Hematopoietic multipotent progenitor cell treated with erythropoietin and hydrocortisone succinate and interleukin-3 and kit ligand, for 15 days (in vitro differentiated cells): ENCODE results near the gene IFTAP.
"Not testable (repeated sequence)": the region's sequence is repeated elsewhere in the genome, so short reads cannot be mapped to it uniquely, and the experiment has no call there.

Experiments
- DNase-seq: peaks from one replicate; pipeline ENCODE4 v3.0.0-alpha.2; 2015; ENCODE audit warnings: low spot score

Gene IFTAP

GRCh38 chr11:36638556-36638955, 44.3 kb downstream of the IFTAP start:
- no peak for DNase-seq

GRCh38 chr11:36657610-36658267, 63.4 kb downstream of the IFTAP start:
- no peak for DNase-seq

GRCh38 chr11:36661359-36661758, 67.1 kb downstream of the IFTAP start:
- DNase-seq, result not testable (repeated sequence)

- DNase-seq, result peak; percentile 63
Observed at GRCh38 chr11:36672815-36673450, 78.6 kb downstream of the IFTAP start.

GRCh38 chr11:36679547-36679946, 85.2 kb downstream of the IFTAP start:
- DNase-seq, result not testable (repeated sequence)

GRCh38 chr11:36683818-36684217, 89.5 kb downstream of the IFTAP start:
- no peak for DNase-seq

GRCh38 chr11:36684840-36685801, 90.8 kb downstream of the IFTAP start:
- no peak for DNase-seq

GRCh38 chr11:36688132-36688531, 93.8 kb downstream of the IFTAP start:
- no peak for DNase-seq

- no peak for DNase-seq
Observed at GRCh38 chr11:36688571-36689291, 94.4 kb downstream of the IFTAP start.

- DNase-seq, result no peak
Observed at GRCh38 chr11:36689442-36689841, 95.1 kb downstream of the IFTAP start.

- no peak for DNase-seq
Observed at GRCh38 chr11:36692704-36693103, 98.4 kb downstream of the IFTAP start.

GRCh38 chr11:36693139-36693843, 99.0 kb downstream of the IFTAP start:
- no peak for DNase-seq

GRCh38 chr11:36695111-36695510, 100.8 kb downstream of the IFTAP start:
- DNase-seq, result no peak

GRCh38 chr11:36695571-36695970, 101.3 kb downstream of the IFTAP start:
- no peak for DNase-seq

GRCh38 chr11:36696550-36696949, 102.2 kb downstream of the IFTAP start:
- DNase-seq, result no peak

GRCh38 chr11:36699271-36699670, 105.0 kb downstream of the IFTAP start:
- DNase-seq, result no peak

GRCh38 chr11:36700246-36700645, 105.9 kb downstream of the IFTAP start:
- no peak for DNase-seq

GRCh38 chr11:36702330-36703054, 108.2 kb downstream of the IFTAP start:
- DNase-seq, result peak; percentile 8

- no peak for DNase-seq
Observed at GRCh38 chr11:36703055-36703404, 108.7 kb downstream of the IFTAP start.
